Measurements from ENCODE around the gene PIF1.
"Not testable (repeated sequence)": the region's sequence is repeated elsewhere in the genome, so short reads cannot be mapped to it uniquely, and the experiment has no call there.

The PIF1 gene

DNA sequence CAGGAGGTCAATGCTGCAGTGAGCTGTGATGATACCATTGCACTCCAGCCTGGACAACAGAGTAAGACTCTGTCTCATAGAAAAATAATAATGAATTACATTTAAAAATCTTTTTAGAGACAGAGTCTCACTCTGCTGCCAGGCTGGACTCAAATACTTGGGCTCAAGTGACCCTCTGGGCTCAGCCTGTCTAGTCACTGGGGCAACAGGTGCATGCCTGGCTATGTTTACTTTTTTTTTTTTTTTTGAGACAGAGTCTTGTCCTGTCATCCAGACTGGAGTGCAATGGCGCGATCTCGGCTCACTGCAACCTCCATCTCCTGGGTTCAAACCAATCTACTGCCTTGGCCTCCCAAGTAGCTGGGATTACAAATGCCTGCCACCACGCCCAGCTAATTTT is 8.2 kb upstream of the PIF1 start:
- TF ChIP-seq CTCF (IDR thresholded peaks at IDR 0.05; ENCODE audit: low read depth, low read length, missing control alignments): no peak
- H3K27me3 ChIP-seq (replicated peaks): no peaks in the 10 kb centered on the region
- in situ Hi-C loops (cut with HindIII; ENCODE audit: low pct_ligation_motif_present, low sequenced_read_pairs): no loop called here
- no peaks in the 10 kb centered on the region for H3K36me3 ChIP-seq (replicated peaks)
- H3K4me3 ChIP-seq (ENCODE audit: low read depth, low read length): no peak overlapping the region
- H3K27ac ChIP-seq: no peak overlapping the region
- no peak for DNase-seq

- no peak for TF ChIP-seq CTCF (IDR thresholded peaks at IDR 0.05; ENCODE audit: low read depth, low read length, missing control alignments)
- H3K36me3 ChIP-seq (replicated peaks): no peaks in the 10 kb centered on the region
- DNase-seq: no peak
- no peak overlapping the region for H3K27ac ChIP-seq
- H3K4me3 ChIP-seq (ENCODE audit: low read depth, low read length): no peak overlapping the region
- in situ Hi-C loops (cut with HindIII; ENCODE audit: low pct_ligation_motif_present, low sequenced_read_pairs): no loop called here
- no peaks in the 10 kb centered on the region for H3K27me3 ChIP-seq (replicated peaks)
Measured at GRCh38 chr15:64828985-64829384, 3.5 kb upstream of the PIF1 start.

GRCh38 chr15:64824929-64825430 is 467 bp downstream of the PIF1 start:
- in situ Hi-C loops (cut with HindIII; ENCODE audit: low pct_ligation_motif_present, low sequenced_read_pairs): no loop called here
- no peaks in the 10 kb centered on the region for H3K27me3 ChIP-seq (replicated peaks)
- peaks cover 2% of the 10 kb centered on the region for H3K36me3 ChIP-seq (replicated peaks)
- no peak for TF ChIP-seq CTCF (IDR thresholded peaks at IDR 0.05; ENCODE audit: low read depth, low read length, missing control alignments)
- H3K4me3 ChIP-seq (ENCODE audit: low read depth, low read length): peak overlapping the region; percentile 73
- no peak overlapping the region for H3K27ac ChIP-seq
- no peak for DNase-seq

DNA sequence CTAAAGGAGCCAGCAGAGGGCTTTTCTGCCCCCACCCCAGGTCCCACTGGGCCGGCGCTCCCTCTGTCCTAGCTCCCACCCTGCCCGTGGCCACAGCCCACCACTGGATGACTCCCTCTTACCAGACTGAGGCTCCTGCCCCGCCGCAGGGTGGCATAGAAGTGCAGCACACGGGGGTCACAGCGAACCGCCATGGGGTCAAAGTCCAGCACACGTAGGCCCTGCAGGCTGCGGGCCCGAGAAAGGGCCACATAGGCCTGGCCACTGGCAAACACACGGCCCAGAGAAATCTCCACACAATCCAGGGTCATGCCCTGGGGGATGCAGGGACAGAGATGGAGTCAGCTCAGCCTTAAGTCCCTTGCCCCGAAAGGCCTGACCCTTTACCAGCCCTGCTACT is 9.0 kb downstream of the PIF1 start:
- TF ChIP-seq CTCF (IDR thresholded peaks at IDR 0.05; ENCODE audit: low read depth, low read length, missing control alignments): no peak
- no peak for DNase-seq
- Histone ChIP-seq H3K36me3 (replicated peaks) (peaks cover 4% of the 10 kb centered on the region), H3K27me3 (replicated peaks) (no peaks in the 10 kb centered on the region), H3K27ac (no peak overlapping the region), H3K4me3 (ENCODE audit: low read depth, low read length) (no peak overlapping the region)
- in situ Hi-C loops (cut with HindIII; ENCODE audit: low pct_ligation_motif_present, low sequenced_read_pairs): no loop called here

DNA sequence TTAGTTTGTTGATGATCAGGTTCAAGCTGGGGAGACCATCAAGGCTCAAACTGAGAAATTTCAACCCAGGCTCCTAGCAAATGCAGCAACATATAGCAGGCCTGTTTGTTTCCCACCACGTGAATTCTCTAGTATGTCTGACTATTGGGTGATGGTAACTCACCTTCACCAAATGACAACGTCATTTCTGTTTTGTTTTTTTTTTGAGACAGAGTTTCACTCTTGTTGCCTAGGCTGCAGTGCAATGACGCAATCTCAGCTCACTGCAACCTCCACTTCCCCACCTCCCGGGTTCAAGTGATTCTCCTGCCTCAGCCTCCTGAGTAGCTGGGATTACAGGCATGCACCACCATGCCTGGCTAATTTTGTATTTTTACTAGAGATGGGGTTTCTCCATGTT is 10.5 kb downstream of the PIF1 start:
- in situ Hi-C loops (cut with HindIII; ENCODE audit: low pct_ligation_motif_present, low sequenced_read_pairs); H3K4me3 ChIP-seq (ENCODE audit: low read depth, low read length): not testable (repeated sequence)

DNA sequence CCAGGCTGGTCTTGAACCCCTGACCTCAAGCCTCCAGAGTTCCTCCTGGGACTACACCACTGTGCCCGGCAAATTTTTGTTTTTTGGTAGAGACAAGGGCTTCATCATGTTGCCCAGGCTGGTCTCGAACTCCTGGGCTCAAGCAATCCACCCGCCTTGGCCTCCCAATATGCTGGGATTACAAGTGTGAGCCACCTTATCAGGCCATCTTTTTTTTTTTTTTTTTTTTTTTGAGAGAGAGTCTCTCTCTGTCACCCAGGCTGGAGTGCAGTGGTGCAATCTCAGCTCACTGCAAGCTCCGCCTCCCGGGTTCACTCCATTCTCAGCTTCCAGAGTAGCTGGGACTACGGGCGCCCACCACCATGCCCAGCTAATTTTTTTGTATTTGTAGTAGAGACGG is 11.2 kb downstream of the PIF1 start:
- DNase-seq; in situ Hi-C loops (cut with HindIII; ENCODE audit: low pct_ligation_motif_present, low sequenced_read_pairs); H3K27me3 ChIP-seq (replicated peaks); H3K27ac ChIP-seq; H3K36me3 ChIP-seq (replicated peaks); H3K4me3 ChIP-seq (ENCODE audit: low read depth, low read length): not testable (repeated sequence)

More for the DNA sequence above, 10.5 kb downstream of the PIF1 start:
- H3K36me3 ChIP-seq (replicated peaks); DNase-seq; H3K27me3 ChIP-seq (replicated peaks); H3K27ac ChIP-seq: not testable (repeated sequence)

DNA sequence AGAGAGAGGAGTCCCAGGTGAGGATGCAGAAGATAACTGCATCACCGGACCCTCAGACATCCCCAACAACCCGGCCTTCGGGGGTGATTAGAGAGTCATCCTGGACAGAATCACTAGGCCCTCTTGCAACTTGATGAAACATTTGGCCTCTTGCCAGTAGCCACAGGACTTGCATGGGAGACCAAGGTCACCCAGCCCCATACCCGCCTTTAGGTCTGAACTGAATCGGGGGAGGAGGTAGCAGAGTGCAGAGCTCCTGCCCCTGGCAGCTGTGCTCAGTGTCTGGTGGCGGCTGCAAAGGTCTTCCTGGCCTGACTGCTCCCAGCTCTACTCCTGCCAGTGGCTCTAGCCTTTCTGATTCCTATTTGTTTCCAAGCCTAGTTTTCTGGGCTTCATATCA is 12.4 kb downstream of the PIF1 start:
- TF ChIP-seq CTCF (IDR thresholded peaks at IDR 0.05; ENCODE audit: low read depth, low read length, missing control alignments): no peak
- in situ Hi-C loops (cut with HindIII; ENCODE audit: low pct_ligation_motif_present, low sequenced_read_pairs): no loop called here
- DNase-seq: peak; percentile 3
- Histone ChIP-seq H3K36me3 (replicated peaks) (peaks cover 2% of the 10 kb centered on the region), H3K4me3 (ENCODE audit: low read depth, low read length) (no peak overlapping the region), H3K27me3 (replicated peaks) (no peaks in the 10 kb centered on the region), H3K27ac (no peak overlapping the region)
